GM19467 (cell line): ENCODE data around the gene INPP5J.

ENCODE experiments used
- ATAC-seq: cut with Tn5 transposase; IDR thresholded peaks from one replicate; pipeline ENCODE4 v1.9.1; 2021; ENCODE audit warnings: mild to moderate bottlenecking, moderate library complexity; ENCODE audit not compliant: unreplicated experiment

Gene INPP5J

GRCh38 chr22:31124811-31125465 is 2.2 kb downstream of the INPP5J start:
- no peak for ATAC-seq

GRCh38 chr22:31125521-31126117 is 2.9 kb downstream of the INPP5J start:
- no peak for ATAC-seq

- no peak for ATAC-seq
Observed at GRCh38 chr22:31126128-31126868, 3.5 kb downstream of the INPP5J start.

- no peak for ATAC-seq
Observed at GRCh38 chr22:31126869-31127175, 4.1 kb downstream of the INPP5J start.

- ATAC-seq = no peak
Observed at GRCh38 chr22:31127181-31127772, 4.5 kb downstream of the INPP5J start.

- no peak for ATAC-seq
Observed at GRCh38 chr22:31128156-31128555, 5.4 kb downstream of the INPP5J start.

- no peak for ATAC-seq
Observed at GRCh38 chr22:31130873-31131272, 8.1 kb downstream of the INPP5J start.

- ATAC-seq = no peak
Observed at GRCh38 chr22:31133911-31134310, 11.1 kb downstream of the INPP5J start.

- ATAC-seq = no peak
Observed at GRCh38 chr22:31134688-31135087, 11.9 kb downstream of the INPP5J start.

GRCh38 chr22:31135706-31136105 is 12.9 kb downstream of the INPP5J start:
- ATAC-seq = no peak

- no peak for ATAC-seq
Observed at GRCh38 chr22:31136155-31136554, 13.4 kb downstream of the INPP5J start.

GRCh38 chr22:31136711-31137110 is 13.9 kb downstream of the INPP5J start:
- ATAC-seq = no peak

- ATAC-seq = no peak
Observed at GRCh38 chr22:31137721-31138120, 15.0 kb downstream of the INPP5J start.

GRCh38 chr22:31138126-31138525 is 15.4 kb downstream of the INPP5J start:
- no peak for ATAC-seq

GRCh38 chr22:31139066-31139465 is 16.3 kb downstream of the INPP5J start:
- no peak for ATAC-seq

- no peak for ATAC-seq
Observed at GRCh38 chr22:31139866-31140716, 17.3 kb downstream of the INPP5J start, which contains the start of gene PLA2G3. TSS of gene PLA2G3 (minus strand) at chr22:31140508. CDS start at chr22:31140354, 154 bp downstream.

GRCh38 chr22:31140746-31141145 is 18.0 kb downstream of the INPP5J start:
- no peak for ATAC-seq

- no peak for ATAC-seq
Observed at GRCh38 chr22:31141551-31141950, 18.8 kb downstream of the INPP5J start.

- ATAC-seq = no peak
Observed at GRCh38 chr22:31142285-31142684, 19.5 kb downstream of the INPP5J start.

- ATAC-seq = no peak
Observed at GRCh38 chr22:31143038-31143437, 20.3 kb downstream of the INPP5J start.

- ATAC-seq = no peak
Observed at GRCh38 chr22:31143537-31143936, 20.8 kb downstream of the INPP5J start.
